GM12878 (cell line): ENCODE results near the gene TMCC2. TPM values are rescaled to one million over a fixed set of nuclear protein-coding genes. Genes with fewer than 3 reads are reported as not detected.

Experiments used
- ATF7 ChIP-seq: fragments of 450-650 bp; IDR thresholded peaks from 2 replicates; pipeline ENCODE4 v1.6.1; 2016; ENCODE audit warnings: low read depth, mild to moderate bottlenecking
- CHD2 ChIP-seq: IDR thresholded peaks from 2 replicates; pipeline ENCODE4 v1.6.1; 2011; ENCODE audit warnings: low read depth, low read length, improper control_type of control experiment, borderline replicate concordance
- HDAC6 ChIP-seq: fragments of 200-600 bp; sonication (generic); IDR thresholded peaks from one replicate; pipeline ENCODE4 v1.8.0; 2017; ENCODE audit warnings: antibody characterized with exemption; ENCODE audit not compliant: unreplicated experiment
- NFYA ChIP-seq: IDR thresholded peaks from 2 replicates; pipeline ENCODE4 v1.6.1; 2011; ENCODE audit warnings: low read depth, mild to moderate bottlenecking, low read length, improper control_type of control experiment, borderline replicate concordance
- PBX3 ChIP-seq: IDR thresholded peaks from 2 replicates; pipeline ENCODE4 v1.6.1; 2011; ENCODE audit warnings: mild to moderate bottlenecking, low read depth, low read length, moderate library complexity; ENCODE audit not compliant: insufficient replicate concordance
- POLR2AphosphoS5 ChIP-seq: IDR thresholded peaks from 2 replicates; pipeline ENCODE4 v1.6.1; 2011; ENCODE audit warnings: mild to moderate bottlenecking, low read length, inconsistent platforms
- RAD51 ChIP-seq: fragments of 450-650 bp; IDR thresholded peaks from 2 replicates; pipeline ENCODE4 v1.6.1; 2016; ENCODE audit warnings: moderate library complexity, mild to moderate bottlenecking, inconsistent platforms
- RBBP5 ChIP-seq: fragments of 200-600 bp; sonication (generic); conservative IDR thresholded peaks from 2 replicates; pipeline ENCODE4 v1.6.1; 2016
- SREBF1 ChIP-seq: IDR thresholded peaks from 2 replicates; pipeline ENCODE4 v1.6.1; 2012; ENCODE audit warnings: mild to moderate bottlenecking, low read length
- STAT3 ChIP-seq: IDR thresholded peaks from 2 replicates; pipeline ENCODE4 v1.6.1; 2011; ENCODE audit warnings: low read depth, low read length, improper control_type of control experiment
- SUPT20H ChIP-seq: IDR thresholded peaks from 2 replicates; pipeline ENCODE4 v1.6.1; 2011; ENCODE audit warnings: low read depth, mild to moderate bottlenecking, low read length, moderate library complexity, borderline replicate concordance; ENCODE audit not compliant: control insufficient read depth
- TBL1XR1 ChIP-seq: IDR thresholded peaks from 2 replicates; pipeline ENCODE4 v1.6.1; 2012; ENCODE audit warnings: low read depth, low read length, improper control_type of control experiment
- ZBTB11 ChIP-seq: fragments of 450-650 bp; formaldehyde crosslinking; IDR thresholded peaks from 2 replicates; pipeline ENCODE4 v1.5.0; 2022; ENCODE audit warnings: mild to moderate bottlenecking, missing genetic modification characterization
- ZBTB4 ChIP-seq: fragments of 450-650 bp; formaldehyde crosslinking; IDR thresholded peaks from 2 replicates; pipeline ENCODE4 v1.4.0; 2022; ENCODE audit warnings: mild to moderate bottlenecking, moderate library complexity
- ZNF207 ChIP-seq: fragments of 450-650 bp; IDR thresholded peaks from 2 replicates; pipeline ENCODE4 v1.6.1; 2014; ENCODE audit warnings: antibody characterized with exemption, mild to moderate bottlenecking, borderline replicate concordance
- ZNF384 ChIP-seq: IDR thresholded peaks from 2 replicates; pipeline ENCODE4 v1.6.1; 2012; ENCODE audit warnings: low read depth, mild to moderate bottlenecking, low read length, improper control_type of control experiment, borderline replicate concordance
- ZNF592 ChIP-seq: fragments of 450-650 bp; IDR thresholded peaks from 2 replicates; pipeline ENCODE4 v1.6.1; 2017; ENCODE audit warnings: mild to moderate bottlenecking, moderate library complexity
- polyA plus RNA-seq, 11 experiments: library from polyadenylated mRNA; depleted of rRNA in 4 of 11; unstranded in 6 of 11; stranded (reverse) in 5 of 11; fragments of >200 nt; fragmentation: Nextera tagmentation in 4 of 11; fragmentation: Illumina TruSeq in 1 of 11; extraction: Ambion mirVana in 4 of 11; extraction: Trizol in 1 of 11; gene quantifications; 1 replicate in 1 of 11; 2 replicates in 10 of 11; pipeline versions ENCODE4 v1.2.1 to v1.2.3, GENCODE V29; 2011 to 2016; ENCODE audit warnings: inconsistent platforms in 2 of 11, missing spikeins in 2 of 11, low read depth in 1 of 11
- total RNA-seq, 4 experiments: library from RNA; depleted of rRNA in 3 of 4; stranded (reverse); fragments of >200 nt in 3 of 4; fragmentation: Illumina TruSeq in 1 of 4; extraction: Trizol in 1 of 4; gene quantifications; 2 replicates each; pipeline versions ENCODE4 v1.2.1 to v1.2.3, GENCODE V29; 2013 to 2021

TMCC2 gene
- total and polyA plus RNA-seq, 10 of the 15 experiments (the other 5 are each of a cell fraction or from before 2014, with no cell fraction given) = 0.06 to 2.3 (median 0.76) TPM

- no peak for TF ChIP-seq ZBTB11 (CRISPR knock-in tag)
- no peak for TF ChIP-seq CHD2
- TF ChIP-seq ZBTB4 (CRISPR knock-in tag) = no peak
- TF ChIP-seq ATF7 = no peak; the same call in 1 of the 2 replicates
- no peak for TF ChIP-seq SREBF1
- TF ChIP-seq HDAC6 = no peak
- no peak for TF ChIP-seq POLR2AphosphoS5
- no peak for TF ChIP-seq RBBP5
- no peak for TF ChIP-seq STAT3
- no peak for TF ChIP-seq NFYA
- TF ChIP-seq RAD51 = no peak
- TF ChIP-seq ZNF592 = no peak
- TF ChIP-seq ZNF207 = no peak
- TF ChIP-seq PBX3 = no peak
- no peak for TF ChIP-seq ZNF384
- TF ChIP-seq TBL1XR1 = no peak
- no peak for TF ChIP-seq SUPT20H
Measured at GRCh38 chr1:205273551-205273982, 45.8 kb downstream of the TMCC2 start (continued).
